HG02759 (cell line): ENCODE measurements around the gene SPIRE2.
A peak's percentile ranks its signal among the peaks of the same experiment; 100 is the strongest.
"Not testable (repeated sequence)": the region's sequence is repeated elsewhere in the genome, so short reads cannot be mapped to it uniquely, and the experiment has no call there.

ENCODE experiments used
- ATAC-seq: cut with Tn5 transposase; IDR thresholded peaks from one replicate; pipeline ENCODE4 v1.9.1; 2021; ENCODE audit warnings: mild to moderate bottlenecking, moderate library complexity; ENCODE audit not compliant: unreplicated experiment

SPIRE2 gene

DNA sequence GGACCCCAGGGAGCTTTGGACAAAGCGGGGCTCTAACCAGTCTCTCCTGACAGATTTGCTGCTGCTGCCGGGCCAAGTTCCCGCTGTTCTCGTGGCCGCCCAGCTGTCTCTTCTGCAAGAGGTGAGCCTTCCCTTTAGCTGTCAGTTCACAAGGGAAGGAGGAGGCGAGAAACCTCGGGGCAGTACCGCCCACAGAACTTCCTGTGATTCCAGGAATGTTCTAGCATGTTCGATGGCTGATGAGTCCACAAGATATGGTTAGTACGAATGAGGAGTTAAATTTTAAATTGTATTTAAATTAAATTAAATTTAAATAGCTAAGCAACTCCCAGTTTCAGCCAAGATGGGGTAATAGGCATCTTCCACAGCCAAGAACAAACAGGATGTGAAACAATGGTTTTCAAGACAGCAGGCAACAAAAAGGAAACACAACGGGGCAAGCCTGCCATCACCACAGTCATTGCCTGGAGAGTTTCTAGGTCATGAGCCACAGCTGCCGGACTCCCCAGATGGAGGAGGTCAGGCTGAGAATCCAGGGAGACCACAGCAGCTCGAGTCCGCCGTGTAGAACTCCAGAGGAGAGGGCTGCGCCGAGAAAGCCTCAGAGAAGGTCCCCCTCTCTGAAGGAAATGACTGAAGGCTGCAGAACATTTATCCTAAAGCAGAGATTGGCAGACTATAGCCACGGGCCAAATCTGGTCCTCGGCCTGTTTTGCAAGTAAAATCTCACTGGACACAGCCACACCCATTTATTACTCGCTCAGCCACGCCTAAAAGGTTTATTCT is 35.7 kb downstream of the SPIRE2 start:
- ATAC-seq = peak; percentile 54

DNA sequence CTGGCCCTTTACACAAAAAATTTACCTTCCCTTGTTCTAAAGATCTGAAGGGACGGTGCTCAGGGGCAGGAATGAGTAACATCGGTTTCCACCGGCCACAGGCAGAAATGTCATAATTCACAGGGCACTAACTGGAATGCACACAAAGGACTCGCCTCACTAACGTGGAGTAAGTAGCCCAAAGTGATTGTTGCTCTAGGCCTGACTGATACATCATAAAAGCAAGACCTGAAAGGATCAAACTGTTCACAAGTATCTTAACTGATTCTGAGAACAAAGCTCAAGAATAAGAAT is 36.2 kb downstream of the SPIRE2 start:
- peak; percentile 9 for ATAC-seq

GRCh38 chr16:89867918-89868317 is 39.6 kb downstream of the SPIRE2 start:
- no peak for ATAC-seq

- no peak for ATAC-seq
These were observed 41.6 kb downstream of the SPIRE2 start for GRCh38 chr16:89869911-89870310.

- ATAC-seq = no peak
These were observed 42.2 kb downstream of the SPIRE2 start for GRCh38 chr16:89870440-89870839.

DNA sequence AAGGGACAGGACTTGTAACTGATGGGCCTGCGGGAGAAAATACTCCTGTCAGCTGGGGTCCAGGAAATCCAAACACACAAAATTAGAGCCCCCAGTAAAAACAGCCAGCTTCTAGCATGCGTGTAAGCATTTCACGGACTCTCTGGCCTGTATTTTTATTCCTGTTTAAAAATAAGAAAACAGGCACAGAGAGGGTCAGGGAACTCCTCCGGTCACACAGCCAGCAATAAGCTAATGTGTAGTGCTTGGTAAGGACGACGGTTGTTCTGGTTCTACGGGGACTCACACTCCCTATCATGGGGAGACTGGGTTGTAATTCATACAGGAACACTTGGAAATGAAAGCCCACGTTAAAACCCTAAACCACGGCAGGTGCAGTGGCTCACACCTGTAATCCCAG is 43.6 kb downstream of the SPIRE2 start:
- ATAC-seq = no peak

DNA sequence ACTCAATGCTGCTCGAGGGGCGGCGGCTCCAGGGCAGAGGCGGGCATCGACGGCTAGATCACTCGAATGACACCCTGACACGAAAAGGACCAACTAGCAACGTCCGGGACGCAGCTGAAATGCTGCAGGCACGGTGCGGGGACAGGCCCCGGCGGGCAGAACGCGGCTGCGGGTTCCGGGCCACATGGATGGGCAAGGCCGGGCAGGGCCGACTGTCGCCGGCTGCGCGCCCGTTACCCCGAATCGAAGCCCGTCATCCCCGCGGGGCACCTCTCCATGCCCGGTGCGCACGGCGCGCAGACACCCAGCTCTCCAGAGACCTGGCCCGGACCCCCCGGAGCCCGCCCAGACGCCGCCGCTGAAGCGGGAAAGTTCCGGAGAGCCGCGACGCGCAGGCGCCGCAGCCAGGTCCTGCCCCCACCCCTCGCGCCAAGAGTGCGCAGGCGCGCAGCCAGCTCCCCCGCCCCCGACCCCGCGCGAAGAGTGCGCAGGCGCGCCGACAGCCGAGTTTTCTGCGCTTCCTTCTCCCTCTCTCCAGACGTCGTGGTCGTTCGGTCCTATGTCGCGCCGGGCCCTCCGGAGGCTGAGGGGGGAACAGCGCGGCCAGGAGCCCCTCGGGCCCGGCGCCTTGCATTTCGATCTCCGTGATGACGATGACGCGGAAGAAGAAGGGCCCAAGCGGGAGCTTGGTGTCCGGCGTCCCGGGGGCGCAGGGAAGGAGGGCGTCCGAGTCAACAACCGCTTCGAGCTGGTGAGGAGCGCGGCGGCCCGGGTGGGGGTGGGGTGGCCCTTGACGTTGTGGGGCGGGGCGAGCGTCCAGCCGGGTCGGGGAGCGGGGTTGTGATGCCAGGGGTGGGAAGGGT is 45.1 kb downstream of the SPIRE2 start, which contains the start of gene TCF25:
TSS of gene TCF25 (plus strand) at position 484 of the 863 bp plus-strand sequence. CDS start at position 560, 76 bp downstream.
- ATAC-seq = peak; percentile 53

- ATAC-seq = peak; percentile 69
These were observed 45.9 kb downstream of the SPIRE2 start for GRCh38 chr16:89873972-89874689.

DNA sequence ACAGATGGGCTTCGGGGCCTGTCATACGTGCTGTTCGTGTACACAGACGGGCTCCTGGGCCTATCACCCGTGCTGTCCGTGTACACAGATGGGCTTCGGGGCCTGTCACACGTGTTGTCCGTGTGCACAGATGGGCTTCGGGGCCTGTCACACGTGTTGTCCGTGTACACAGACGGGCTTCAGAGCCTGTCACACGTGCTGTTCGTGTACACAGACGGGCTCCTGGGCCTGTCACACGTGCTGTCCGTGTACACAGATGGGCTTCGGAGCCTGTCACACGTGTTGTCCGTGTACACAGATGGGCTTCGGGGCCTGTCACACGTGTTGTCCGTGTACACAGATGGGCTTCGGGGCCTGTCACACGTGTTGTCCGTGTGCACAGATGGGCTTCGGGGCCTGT is 50.8 kb downstream of the SPIRE2 start:
- not testable (repeated sequence) for ATAC-seq

DNA sequence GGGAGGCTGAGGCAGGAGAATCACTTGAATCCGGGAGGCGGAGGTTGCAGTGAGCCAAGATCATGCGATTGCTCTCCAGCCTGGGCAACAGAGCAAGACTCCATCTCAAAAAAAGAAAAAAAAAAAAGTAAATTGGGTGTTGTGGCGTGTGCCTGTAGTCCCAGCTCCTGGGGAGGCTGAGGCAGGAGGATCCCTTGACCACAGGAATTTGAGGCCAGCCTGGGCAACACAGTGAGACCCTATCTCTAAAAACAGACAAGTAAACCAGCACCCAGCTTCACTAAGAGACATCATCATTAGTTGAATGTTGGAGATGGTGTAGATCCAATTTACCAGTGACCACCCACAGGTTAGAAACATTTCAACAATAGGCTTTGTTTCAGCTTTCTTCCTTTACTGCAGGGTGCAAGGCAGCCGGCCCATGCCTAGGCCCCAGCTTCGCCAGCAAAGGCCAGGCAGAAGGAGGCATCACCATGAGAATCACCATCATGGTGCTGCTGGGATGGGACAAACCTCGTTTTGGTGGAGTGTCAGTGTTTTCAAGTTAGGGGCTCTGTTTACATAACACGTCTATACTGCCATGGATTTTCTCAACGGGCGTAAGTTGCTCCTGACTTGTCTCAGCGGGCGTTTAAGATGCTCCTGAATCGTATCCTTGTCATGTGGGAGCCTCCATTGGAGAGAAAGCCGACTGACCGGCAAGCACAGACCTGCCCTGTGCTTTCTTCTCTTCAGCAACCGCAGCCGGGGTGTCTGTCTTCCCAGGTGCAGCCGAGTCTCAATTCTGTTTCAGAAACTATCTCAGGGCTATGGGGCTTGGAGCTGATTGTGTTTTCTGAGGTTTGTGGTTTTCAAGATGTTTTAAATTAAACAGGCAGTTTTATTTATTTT is 52.4 kb downstream of the SPIRE2 start:
- ATAC-seq = no peak

DNA sequence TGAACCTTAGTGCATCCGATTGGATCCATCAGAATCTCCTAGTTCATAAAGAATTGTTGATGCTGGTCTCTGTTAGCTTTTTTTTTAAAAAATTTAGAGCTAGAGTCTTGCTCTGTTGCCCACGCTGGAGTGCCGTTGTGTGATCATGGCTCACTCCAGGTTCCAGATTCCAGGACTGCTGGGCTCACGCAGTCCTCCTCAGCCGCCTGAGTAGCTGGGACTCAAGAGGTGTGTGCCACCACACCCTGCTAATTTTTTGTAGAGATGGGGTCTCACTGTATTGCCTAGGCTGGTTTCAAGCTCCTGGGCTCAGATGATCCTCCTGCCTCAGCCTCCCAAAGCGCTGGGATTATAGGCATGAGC is 53.1 kb downstream of the SPIRE2 start:
- ATAC-seq = no peak

- no peak for ATAC-seq
These were observed 55.2 kb downstream of the SPIRE2 start for GRCh38 chr16:89883346-89884040.

DNA sequence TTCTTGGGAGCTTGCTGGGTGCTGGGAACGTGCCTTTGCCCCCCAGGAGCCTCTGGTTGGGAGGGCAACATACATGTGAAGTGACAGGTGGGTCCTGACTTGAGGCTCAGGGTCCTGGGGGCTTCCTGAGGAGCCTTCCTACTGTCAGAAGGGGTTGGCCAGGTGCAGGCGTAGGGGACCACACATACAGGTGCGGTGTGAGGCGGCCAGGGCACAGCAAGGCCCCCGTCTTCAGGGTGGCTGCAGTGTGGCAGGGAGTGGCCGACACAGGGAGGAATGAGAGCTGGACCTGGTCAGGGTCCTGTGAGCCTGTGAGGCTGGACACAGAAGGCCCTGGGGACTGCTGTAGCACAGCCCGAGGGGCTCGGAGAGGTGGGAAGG is 55.8 kb downstream of the SPIRE2 start:
- no peak for ATAC-seq

DNA sequence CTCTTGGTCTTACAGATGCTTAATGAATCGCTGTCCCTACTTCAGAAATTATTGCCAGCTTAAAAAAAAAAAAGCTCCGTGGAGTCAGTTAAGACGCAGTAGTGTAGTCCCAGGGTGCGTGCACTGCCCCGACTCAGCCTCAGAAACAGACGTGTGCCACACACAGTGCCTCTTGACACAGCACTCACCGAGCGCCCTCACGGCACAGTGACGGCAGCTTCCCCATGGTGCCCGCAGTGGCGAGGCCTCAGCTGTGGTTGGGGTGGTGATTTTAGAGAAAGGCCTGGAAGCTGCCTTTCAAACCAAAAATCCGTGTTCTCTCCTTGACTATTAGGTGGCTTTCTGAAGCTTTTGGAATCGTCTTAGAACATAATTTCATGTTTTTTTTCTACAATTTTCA is 59.0 kb downstream of the SPIRE2 start:
- no peak for ATAC-seq

- ATAC-seq = no peak
These were observed 61.9 kb downstream of the SPIRE2 start for GRCh38 chr16:89890200-89890599.

GRCh38 chr16:89890886-89891657 is 62.8 kb downstream of the SPIRE2 start:
- no peak for ATAC-seq

DNA sequence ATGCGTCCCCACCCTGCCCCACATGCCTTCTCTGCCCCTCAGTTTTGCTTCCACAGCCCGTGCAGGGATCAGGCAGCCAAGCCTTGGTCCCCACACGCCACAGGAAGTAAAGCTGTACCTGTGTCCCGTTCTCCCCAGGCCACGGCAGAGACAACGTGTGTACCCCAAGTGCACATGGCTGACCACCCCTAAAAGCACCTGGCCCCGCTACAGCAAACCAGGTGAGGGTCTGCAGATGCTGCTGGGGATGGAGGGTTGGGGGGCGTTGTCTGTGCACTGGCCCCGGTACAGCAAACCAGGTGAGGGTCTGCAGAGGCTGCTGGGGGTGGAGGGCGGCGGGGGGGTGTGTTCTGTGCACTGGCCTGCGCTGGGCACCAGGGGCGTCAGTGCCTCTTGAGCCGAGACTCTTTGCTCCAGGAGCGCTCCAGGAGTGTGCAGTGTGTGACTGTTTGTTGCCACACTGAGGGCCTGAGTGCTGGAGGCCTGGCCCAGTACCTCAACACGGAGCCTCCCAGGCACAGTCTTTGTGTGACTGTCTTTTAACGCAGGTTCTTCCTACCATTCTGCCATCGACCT is 63.9 kb downstream of the SPIRE2 start:
- no peak for ATAC-seq

- ATAC-seq = no peak
These were observed 64.4 kb downstream of the SPIRE2 start for GRCh38 chr16:89892635-89893034.
